Measurements from ENCODE around the gene GPANK1. TPM values are rescaled to one million over a fixed set of nuclear protein-coding genes. Genes with fewer than 3 reads are reported as not detected.
A peak's percentile ranks its signal among the peaks of the same experiment; 100 is the strongest.

GPANK1 gene
- total and polyA plus RNA-seq, 9 of the 15 experiments (the other 6 are each of a cell fraction or from before 2014, with no cell fraction given) = 32.2 to 111 (median 46.3) TPM

DNA sequence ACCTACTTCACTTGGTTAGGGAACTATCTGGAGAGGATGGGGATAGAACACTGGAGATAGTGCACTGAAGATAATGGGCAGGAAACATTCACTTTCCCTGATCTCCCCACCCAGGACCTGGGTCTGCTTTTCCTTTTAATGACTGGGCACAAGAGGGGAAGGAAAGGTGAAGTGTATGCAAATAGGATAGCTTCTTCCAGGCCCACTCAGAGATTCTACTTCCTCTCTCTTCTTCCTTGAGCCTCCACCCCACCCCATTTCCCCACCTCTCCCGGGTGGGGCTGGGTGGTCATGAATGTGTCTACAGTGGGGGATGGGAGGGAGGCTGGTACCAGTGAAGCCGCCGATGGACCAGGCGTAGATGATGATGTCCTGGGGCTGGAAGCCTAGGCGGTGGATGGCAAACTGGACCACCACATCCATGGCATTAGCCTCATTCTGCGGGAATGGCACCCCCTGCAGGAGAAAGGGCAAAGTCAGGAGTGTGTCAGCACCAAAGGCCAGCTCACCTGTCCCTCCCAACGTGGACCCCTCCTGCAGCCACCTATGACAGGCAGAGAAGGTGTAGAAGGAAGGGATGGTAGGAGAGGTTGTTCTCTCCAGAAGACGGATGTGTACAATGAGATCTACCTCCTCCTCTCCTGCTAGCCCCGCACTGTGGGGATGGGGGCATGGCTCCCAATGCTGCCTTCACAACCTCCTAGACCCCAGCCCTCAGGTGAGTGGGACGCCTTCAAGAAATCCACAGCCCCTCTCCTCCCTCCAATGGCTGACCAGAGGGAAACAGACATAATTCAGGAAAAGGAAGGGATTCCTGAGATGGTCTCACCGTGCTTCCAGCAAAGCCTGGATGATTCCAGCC is 24.7 kb upstream of the GPANK1 start (continued):
- no peak for TF ChIP-seq ZNF274 (IDR thresholded peaks at IDR 0.05; ENCODE audit: borderline replicate concordance, low read depth, low read length)
- TF ChIP-seq CBX3 (IDR thresholded peaks at IDR 0.05; ENCODE audit: borderline replicate concordance in 1 of 2, low read length in 2 of 2) = no peak
- no peak for TF ChIP-seq ZZZ3 (IDR thresholded peaks at IDR 0.05)
- TF ChIP-seq, protein P1, sequence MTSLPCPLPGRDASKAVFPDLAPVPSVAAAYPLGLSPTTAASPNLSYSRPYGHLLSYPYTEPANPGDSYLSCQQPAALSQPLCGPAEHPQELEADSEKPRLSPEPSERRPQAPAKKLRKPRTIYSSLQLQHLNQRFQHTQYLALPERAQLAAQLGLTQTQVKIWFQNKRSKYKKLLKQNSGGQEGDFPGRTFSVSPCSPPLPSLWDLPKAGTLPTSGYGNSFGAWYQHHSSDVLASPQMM (CRISPR knock-in tag; IDR thresholded peaks at IDR 0.05) = peak; percentile 64; the same call in 1 of the 2 replicates
- TF ChIP-seq, protein P2, sequence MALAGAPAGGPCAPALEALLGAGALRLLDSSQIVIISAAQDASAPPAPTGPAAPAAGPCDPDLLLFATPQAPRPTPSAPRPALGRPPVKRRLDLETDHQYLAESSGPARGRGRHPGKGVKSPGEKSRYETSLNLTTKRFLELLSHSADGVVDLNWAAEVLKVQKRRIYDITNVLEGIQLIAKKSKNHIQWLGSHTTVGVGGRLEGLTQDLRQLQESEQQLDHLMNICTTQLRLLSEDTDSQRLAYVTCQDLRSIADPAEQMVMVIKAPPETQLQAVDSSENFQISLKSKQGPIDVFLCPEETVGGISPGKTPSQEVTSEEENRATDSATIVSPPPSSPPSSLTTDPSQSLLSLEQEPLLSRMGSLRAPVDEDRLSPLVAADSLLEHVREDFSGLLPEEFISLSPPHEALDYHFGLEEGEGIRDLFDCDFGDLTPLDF (CRISPR knock-in tag; IDR thresholded peaks at IDR 0.05) = no peak
- TF ChIP-seq, protein P3, sequence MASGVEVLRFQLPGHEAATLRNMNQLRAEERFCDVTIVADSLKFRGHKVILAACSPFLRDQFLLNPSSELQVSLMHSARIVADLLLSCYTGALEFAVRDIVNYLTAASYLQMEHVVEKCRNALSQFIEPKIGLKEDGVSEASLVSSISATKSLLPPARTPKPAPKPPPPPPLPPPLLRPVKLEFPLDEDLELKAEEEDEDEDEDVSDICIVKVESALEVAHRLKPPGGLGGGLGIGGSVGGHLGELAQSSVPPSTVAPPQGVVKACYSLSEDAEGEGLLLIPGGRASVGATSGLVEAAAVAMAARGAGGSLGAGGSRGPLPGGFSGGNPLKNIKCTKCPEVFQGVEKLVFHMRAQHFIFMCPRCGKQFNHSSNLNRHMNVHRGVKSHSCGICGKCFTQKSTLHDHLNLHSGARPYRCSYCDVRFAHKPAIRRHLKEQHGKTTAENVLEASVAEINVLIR (CRISPR knock-in tag; IDR thresholded peaks at IDR 0.05) = no peak
- TF ChIP-seq EZH2 (IDR thresholded peaks at IDR 0.05; ENCODE audit: borderline replicate concordance, low read depth, low read length) = no peak
- TF ChIP-seq, protein P4, sequence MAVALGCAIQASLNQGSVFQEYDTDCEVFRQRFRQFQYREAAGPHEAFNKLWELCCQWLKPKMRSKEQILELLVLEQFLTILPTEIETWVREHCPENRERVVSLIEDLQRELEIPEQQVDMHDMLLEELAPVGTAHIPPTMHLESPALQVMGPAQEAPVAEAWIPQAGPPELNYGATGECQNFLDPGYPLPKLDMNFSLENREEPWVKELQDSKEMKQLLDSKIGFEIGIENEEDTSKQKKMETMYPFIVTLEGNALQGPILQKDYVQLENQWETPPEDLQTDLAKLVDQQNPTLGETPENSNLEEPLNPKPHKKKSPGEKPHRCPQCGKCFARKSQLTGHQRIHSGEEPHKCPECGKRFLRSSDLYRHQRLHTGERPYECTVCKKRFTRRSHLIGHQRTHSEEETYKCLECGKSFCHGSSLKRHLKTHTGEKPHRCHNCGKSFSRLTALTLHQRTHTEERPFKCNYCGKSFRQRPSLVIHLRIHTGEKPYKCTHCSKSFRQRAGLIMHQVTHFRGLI (CRISPR knock-in tag; IDR thresholded peaks at IDR 0.05) = no peak
- TF ChIP-seq HCFC1 (IDR thresholded peaks at IDR 0.05; ENCODE audit: low read depth, low read length) = no peak
- TF ChIP-seq KAT8 (IDR thresholded peaks at IDR 0.05; ENCODE audit: low read depth) = 0 out of 2 replicates have a peak, but pooled peaks have one; percentile 2
- no peak for TF ChIP-seq DMBX1 (CRISPR knock-in tag; IDR thresholded peaks at IDR 0.05; ENCODE audit: borderline replicate concordance)
- TF ChIP-seq, protein P5, sequence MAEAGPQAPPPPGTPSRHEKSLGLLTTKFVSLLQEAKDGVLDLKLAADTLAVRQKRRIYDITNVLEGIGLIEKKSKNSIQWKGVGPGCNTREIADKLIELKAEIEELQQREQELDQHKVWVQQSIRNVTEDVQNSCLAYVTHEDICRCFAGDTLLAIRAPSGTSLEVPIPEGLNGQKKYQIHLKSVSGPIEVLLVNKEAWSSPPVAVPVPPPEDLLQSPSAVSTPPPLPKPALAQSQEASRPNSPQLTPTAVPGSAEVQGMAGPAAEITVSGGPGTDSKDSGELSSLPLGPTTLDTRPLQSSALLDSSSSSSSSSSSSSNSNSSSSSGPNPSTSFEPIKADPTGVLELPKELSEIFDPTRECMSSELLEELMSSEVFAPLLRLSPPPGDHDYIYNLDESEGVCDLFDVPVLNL (CRISPR knock-in tag; IDR thresholded peaks at IDR 0.05; ENCODE audit: low read depth) = no peak
- TF ChIP-seq BACH1 (tag; IDR thresholded peaks at IDR 0.05) = no peak
- no peak for TF ChIP-seq RBM15 (IDR thresholded peaks at IDR 0.05; ENCODE audit: insufficient read depth, low read length)
- TF ChIP-seq ZNF696 (CRISPR knock-in tag; conservative IDR thresholded peaks at IDR 0.05) = no peak
- TF ChIP-seq MTA2 (IDR thresholded peaks at IDR 0.05; ENCODE audit: low read depth) = no peak
- TF ChIP-seq ZNF764 (CRISPR knock-in tag; IDR thresholded peaks at IDR 0.05; ENCODE audit: low read depth) = no peak
- 0 out of 2 replicates have a peak, but pooled peaks have one; percentile 9 for TF ChIP-seq ESRRA (IDR thresholded peaks at IDR 0.05; ENCODE audit: borderline replicate concordance, low read depth)
- TF ChIP-seq SMAD3 (CRISPR knock-in tag; conservative IDR thresholded peaks at IDR 0.05) = no peak
- TF ChIP-seq, protein P6, sequence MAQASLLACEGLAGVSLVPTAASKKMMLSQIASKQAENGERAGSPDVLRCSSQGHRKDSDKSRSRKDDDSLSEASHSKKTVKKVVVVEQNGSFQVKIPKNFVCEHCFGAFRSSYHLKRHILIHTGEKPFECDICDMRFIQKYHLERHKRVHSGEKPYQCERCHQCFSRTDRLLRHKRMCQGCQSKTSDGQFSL (CRISPR knock-in tag; IDR thresholded peaks at IDR 0.05) = 0 out of 2 replicates have a peak, but pooled peaks have one; percentile 12
- TF ChIP-seq, protein P6 (tag; IDR thresholded peaks at IDR 0.05) = no peak
